HepG2 (cell line): Measurements from ENCODE around the gene AJUBA. TPM values are rescaled to one million over a fixed set of nuclear protein-coding genes. Genes with fewer than 3 reads are reported as not detected.

ENCODE experiments used
- GATA4 ChIP-seq: sonication (generic); IDR thresholded peaks from 2 replicates; pipeline ENCODE4 v1.6.1; 2016; ENCODE audit warnings: antibody characterized with exemption, low read depth, borderline replicate concordance
- HDAC1 ChIP-seq: sonication (generic); formaldehyde crosslinking; IDR thresholded peaks from 2 replicates; pipeline ENCODE4 v1.5.1; 2020; ENCODE audit warnings: mild to moderate bottlenecking, missing genetic modification reagents
- HES4 ChIP-seq: sonication (generic); formaldehyde crosslinking; IDR thresholded peaks from 2 replicates; pipeline ENCODE4 v1.9.0; 2021; ENCODE audit warnings: mild to moderate bottlenecking, missing genetic modification reagents, borderline replicate concordance
- HOXD1 ChIP-seq: sonication (generic); formaldehyde crosslinking; IDR thresholded peaks from 2 replicates; pipeline ENCODE4 v1.5.0; 2020; ENCODE audit warnings: missing genetic modification reagents
- U2AF1 ChIP-seq: fragments of 200-400 bp; formaldehyde crosslinking; optimal IDR thresholded peaks from 2 replicates; pipeline ENCODE3; 2017; ENCODE audit warnings: mild to moderate bottlenecking, low read depth, low read length
- ZC3H13 ChIP-seq: sonication (generic); formaldehyde crosslinking; IDR thresholded peaks from 2 replicates; pipeline ENCODE4 v1.8.1; 2023; ENCODE audit warnings: mild to moderate bottlenecking, missing genetic modification reagents, moderate library complexity
- ZNF33A ChIP-seq: sonication (generic); formaldehyde crosslinking; IDR thresholded peaks from 2 replicates; pipeline ENCODE4 v1.5.1; 2020; ENCODE audit warnings: missing genetic modification reagents, mild to moderate bottlenecking, moderate library complexity, borderline replicate concordance
- ZNF607 ChIP-seq: sonication (generic); formaldehyde crosslinking; IDR thresholded peaks from 2 replicates; pipeline ENCODE4 v1.5.1; 2020; ENCODE audit warnings: missing genetic modification reagents, mild to moderate bottlenecking, borderline replicate concordance
- ZNF615 ChIP-seq: sonication (generic); formaldehyde crosslinking; IDR thresholded peaks from 2 replicates; pipeline ENCODE4 v1.5.0; 2020; ENCODE audit warnings: mild to moderate bottlenecking, missing genetic modification reagents, borderline replicate concordance
- ZNF773 ChIP-seq: sonication (generic); formaldehyde crosslinking; IDR thresholded peaks from 2 replicates; pipeline ENCODE4 v1.4.0; 2020; ENCODE audit warnings: missing genetic modification reagents, borderline replicate concordance
- polyA plus RNA-seq, 8 experiments: library from polyadenylated mRNA; depleted of rRNA in 3 of 8; stranded (reverse) in 7 of 8; unstranded in 1 of 8; fragments of >200 nt; fragmentation: Illumina TruSeq in 4 of 8; extraction: Trizol in 4 of 8; gene quantifications; 2 replicates each; pipeline versions ENCODE4 v1.2.1 to v1.2.3, GENCODE V29; 2011 to 2016; ENCODE audit warnings: low read depth in 4 of 8, missing spikeins in 1 of 8, mixed read lengths in 1 of 8; ENCODE audit not compliant: insufficient read depth in 1 of 8
- total RNA-seq, 5 experiments: library from RNA; depleted of rRNA; stranded (reverse); fragments of >200 nt; fragmentation: Illumina TruSeq; extraction: Trizol; gene quantifications; 2 replicates each; pipeline ENCODE4 v1.2.3, GENCODE V29; 2016; ENCODE audit warnings: low read depth in 1 of 5
- TF ChIP-seq, protein P1 (sequence below): sonication (generic); formaldehyde crosslinking; IDR thresholded peaks from 2 replicates; pipeline ENCODE4 v1.4.0; 2020; ENCODE audit warnings: missing genetic modification reagents
- TF ChIP-seq, protein P2 (sequence below): IDR thresholded peaks from 2 replicates; pipeline ENCODE4 v1.6.1; 2012; ENCODE audit warnings: low read length, improper control_type of control experiment
- TF ChIP-seq, protein P3 (sequence below): sonication (generic); formaldehyde crosslinking; IDR thresholded peaks from 2 replicates; pipeline ENCODE4 v1.4.0; 2020; ENCODE audit warnings: missing genetic modification reagents; ENCODE audit errors: not compliant biosample characterization
- TF ChIP-seq, protein P4 (sequence below): sonication (generic); formaldehyde crosslinking; IDR thresholded peaks from 2 replicates; pipeline ENCODE4 v1.5.0; 2020; ENCODE audit warnings: missing genetic modification reagents, mild to moderate bottlenecking, borderline replicate concordance
- TF ChIP-seq, protein P5 (sequence below): sonication (generic); formaldehyde crosslinking; IDR thresholded peaks from 2 replicates; pipeline ENCODE4 v1.4.0; 2020; ENCODE audit warnings: missing genetic modification reagents
- TF ChIP-seq, protein P6 (sequence below): sonication (generic); formaldehyde crosslinking; IDR thresholded peaks from 2 replicates; pipeline ENCODE4 v1.8.1; 2023; ENCODE audit warnings: missing genetic modification reagents, inconsistent platforms, borderline replicate concordance

AJUBA gene
- total and polyA plus RNA-seq, 2 of the 13 experiments (the other 11 are each of a cell fraction or from before 2014, with no cell fraction given), result 157 to 241 TPM

DNA sequence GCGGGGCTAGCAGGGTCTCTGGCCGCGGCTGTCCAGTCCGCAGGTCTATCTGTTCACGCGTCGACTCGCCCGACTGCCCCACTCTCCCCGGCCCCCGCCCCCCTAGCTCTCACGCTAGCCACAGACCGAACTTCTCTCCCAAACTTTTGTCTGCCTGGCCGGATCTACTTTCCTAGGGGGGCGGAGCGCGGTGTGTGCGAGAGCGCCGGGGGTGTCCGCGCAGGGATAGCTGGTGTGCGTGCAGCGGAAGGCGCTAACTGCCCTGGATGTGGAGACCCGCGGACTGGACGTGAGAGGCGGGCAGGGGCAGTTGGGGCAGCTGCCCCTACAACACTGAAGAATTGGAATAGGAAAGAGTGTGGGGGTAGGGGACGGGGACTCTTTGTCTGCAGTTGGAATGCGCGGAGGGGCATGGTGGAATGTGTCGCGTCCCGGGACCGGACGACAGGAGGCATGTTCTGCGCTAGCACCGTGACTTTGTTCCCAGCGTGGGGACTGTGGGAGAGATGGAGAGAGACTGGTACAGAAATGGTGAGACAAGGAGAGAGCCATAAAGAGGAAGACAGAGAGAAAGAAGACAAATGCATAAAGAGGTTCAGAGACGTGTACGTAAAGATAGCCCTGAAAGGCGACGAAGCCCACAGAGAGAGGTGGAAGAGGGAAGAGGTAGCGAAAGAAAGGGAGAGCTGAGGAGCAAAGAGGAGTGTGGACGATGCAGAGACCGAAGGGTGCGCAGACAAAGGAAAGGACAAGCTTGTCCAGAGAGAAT, at the start of gene AJUBA (continued):
- TF ChIP-seq U2AF1 (peak; percentile 95), ZNF773 (CRISPR knock-in tag) (no peak), HES4 (CRISPR knock-in tag) (no peak), GATA4 (peak; percentile 74; the same call in 1 of the 2 replicates), ZNF33A (no peak), HDAC1 (CRISPR knock-in tag) (no peak), ZNF615 (CRISPR knock-in tag) (no peak), HOXD1 (CRISPR knock-in tag) (no peak), ZNF607 (CRISPR knock-in tag) (no peak), ZC3H13 (CRISPR knock-in tag) (no peak)
- TF ChIP-seq, protein P1, sequence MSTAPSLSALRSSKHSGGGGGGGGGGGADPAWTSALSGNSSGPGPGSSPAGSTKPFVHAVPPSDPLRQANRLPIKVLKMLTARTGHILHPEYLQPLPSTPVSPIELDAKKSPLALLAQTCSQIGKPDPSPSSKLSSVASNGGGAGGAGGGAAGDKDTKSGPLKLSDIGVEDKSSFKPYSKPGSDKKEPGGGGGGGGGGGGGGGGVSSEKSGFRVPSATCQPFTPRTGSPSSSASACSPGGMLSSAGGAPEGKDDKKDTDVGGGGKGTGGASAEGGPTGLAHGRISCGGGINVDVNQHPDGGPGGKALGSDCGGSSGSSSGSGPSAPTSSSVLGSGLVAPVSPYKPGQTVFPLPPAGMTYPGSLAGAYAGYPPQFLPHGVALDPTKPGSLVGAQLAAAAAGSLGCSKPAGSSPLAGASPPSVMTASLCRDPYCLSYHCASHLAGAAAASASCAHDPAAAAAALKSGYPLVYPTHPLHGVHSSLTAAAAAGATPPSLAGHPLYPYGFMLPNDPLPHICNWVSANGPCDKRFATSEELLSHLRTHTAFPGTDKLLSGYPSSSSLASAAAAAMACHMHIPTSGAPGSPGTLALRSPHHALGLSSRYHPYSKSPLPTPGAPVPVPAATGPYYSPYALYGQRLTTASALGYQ, result no peak
- TF ChIP-seq, protein P2, sequence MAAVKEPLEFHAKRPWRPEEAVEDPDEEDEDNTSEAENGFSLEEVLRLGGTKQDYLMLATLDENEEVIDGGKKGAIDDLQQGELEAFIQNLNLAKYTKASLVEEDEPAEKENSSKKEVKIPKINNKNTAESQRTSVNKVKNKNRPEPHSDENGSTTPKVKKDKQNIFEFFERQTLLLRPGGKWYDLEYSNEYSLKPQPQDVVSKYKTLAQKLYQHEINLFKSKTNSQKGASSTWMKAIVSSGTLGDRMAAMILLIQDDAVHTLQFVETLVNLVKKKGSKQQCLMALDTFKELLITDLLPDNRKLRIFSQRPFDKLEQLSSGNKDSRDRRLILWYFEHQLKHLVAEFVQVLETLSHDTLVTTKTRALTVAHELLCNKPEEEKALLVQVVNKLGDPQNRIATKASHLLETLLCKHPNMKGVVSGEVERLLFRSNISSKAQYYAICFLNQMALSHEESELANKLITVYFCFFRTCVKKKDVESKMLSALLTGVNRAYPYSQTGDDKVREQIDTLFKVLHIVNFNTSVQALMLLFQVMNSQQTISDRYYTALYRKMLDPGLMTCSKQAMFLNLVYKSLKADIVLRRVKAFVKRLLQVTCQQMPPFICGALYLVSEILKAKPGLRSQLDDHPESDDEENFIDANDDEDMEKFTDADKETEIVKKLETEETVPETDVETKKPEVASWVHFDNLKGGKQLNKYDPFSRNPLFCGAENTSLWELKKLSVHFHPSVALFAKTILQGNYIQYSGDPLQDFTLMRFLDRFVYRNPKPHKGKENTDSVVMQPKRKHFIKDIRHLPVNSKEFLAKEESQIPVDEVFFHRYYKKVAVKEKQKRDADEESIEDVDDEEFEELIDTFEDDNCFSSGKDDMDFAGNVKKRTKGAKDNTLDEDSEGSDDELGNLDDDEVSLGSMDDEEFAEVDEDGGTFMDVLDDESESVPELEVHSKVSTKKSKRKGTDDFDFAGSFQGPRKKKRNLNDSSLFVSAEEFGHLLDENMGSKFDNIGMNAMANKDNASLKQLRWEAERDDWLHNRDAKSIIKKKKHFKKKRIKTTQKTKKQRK, result no peak
- TF ChIP-seq, protein P3, sequence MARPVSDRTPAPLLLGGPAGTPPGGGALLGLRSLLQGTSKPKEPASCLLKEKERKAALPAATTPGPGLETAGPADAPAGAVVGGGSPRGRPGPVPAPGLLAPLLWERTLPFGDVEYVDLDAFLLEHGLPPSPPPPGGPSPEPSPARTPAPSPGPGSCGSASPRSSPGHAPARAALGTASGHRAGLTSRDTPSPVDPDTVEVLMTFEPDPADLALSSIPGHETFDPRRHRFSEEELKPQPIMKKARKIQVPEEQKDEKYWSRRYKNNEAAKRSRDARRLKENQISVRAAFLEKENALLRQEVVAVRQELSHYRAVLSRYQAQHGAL (CRISPR knock-in tag), result no peak
- TF ChIP-seq, protein P4, sequence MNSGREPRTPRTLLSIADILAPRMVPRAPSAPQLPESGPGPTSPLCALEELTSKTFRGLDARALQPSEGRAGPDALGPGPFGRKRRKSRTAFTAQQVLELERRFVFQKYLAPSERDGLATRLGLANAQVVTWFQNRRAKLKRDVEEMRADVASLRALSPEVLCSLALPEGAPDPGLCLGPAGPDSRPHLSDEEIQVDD (CRISPR knock-in tag), result peak; percentile 91
- TF ChIP-seq, protein P5, sequence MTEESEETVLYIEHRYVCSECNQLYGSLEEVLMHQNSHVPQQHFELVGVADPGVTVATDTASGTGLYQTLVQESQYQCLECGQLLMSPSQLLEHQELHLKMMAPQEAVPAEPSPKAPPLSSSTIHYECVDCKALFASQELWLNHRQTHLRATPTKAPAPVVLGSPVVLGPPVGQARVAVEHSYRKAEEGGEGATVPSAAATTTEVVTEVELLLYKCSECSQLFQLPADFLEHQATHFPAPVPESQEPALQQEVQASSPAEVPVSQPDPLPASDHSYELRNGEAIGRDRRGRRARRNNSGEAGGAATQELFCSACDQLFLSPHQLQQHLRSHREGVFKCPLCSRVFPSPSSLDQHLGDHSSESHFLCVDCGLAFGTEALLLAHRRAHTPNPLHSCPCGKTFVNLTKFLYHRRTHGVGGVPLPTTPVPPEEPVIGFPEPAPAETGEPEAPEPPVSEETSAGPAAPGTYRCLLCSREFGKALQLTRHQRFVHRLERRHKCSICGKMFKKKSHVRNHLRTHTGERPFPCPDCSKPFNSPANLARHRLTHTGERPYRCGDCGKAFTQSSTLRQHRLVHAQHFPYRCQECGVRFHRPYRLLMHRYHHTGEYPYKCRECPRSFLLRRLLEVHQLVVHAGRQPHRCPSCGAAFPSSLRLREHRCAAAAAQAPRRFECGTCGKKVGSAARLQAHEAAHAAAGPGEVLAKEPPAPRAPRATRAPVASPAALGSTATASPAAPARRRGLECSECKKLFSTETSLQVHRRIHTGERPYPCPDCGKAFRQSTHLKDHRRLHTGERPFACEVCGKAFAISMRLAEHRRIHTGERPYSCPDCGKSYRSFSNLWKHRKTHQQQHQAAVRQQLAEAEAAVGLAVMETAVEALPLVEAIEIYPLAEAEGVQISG (CRISPR knock-in tag), result no peak
- TF ChIP-seq, protein P6, sequence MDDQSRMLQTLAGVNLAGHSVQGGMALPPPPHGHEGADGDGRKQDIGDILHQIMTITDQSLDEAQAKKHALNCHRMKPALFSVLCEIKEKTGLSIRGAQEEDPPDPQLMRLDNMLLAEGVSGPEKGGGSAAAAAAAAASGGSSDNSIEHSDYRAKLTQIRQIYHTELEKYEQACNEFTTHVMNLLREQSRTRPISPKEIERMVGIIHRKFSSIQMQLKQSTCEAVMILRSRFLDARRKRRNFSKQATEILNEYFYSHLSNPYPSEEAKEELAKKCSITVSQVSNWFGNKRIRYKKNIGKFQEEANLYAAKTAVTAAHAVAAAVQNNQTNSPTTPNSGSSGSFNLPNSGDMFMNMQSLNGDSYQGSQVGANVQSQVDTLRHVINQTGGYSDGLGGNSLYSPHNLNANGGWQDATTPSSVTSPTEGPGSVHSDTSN (CRISPR knock-in tag), result no peak
